ENCODE measurements around the gene NDST1.

- TF ChIP-seq, protein P1, sequence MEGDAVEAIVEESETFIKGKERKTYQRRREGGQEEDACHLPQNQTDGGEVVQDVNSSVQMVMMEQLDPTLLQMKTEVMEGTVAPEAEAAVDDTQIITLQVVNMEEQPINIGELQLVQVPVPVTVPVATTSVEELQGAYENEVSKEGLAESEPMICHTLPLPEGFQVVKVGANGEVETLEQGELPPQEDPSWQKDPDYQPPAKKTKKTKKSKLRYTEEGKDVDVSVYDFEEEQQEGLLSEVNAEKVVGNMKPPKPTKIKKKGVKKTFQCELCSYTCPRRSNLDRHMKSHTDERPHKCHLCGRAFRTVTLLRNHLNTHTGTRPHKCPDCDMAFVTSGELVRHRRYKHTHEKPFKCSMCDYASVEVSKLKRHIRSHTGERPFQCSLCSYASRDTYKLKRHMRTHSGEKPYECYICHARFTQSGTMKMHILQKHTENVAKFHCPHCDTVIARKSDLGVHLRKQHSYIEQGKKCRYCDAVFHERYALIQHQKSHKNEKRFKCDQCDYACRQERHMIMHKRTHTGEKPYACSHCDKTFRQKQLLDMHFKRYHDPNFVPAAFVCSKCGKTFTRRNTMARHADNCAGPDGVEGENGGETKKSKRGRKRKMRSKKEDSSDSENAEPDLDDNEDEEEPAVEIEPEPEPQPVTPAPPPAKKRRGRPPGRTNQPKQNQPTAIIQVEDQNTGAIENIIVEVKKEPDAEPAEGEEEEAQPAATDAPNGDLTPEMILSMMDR (IDR thresholded peaks at IDR 0.05; ENCODE audit: insufficient read depth, low read length, poor library complexity, severe bottlenecking): no peak
- TF ChIP-seq EZH2phosphoT487 (conservative IDR thresholded peaks at IDR 0.05; ENCODE audit: low read length): no peak
These were observed 69.6 kb downstream of the NDST1 start for GRCh38 chr5:150577378-150578139.
